Measurements from ENCODE around the gene ATL1.
A peak's percentile ranks its signal among the peaks of the same experiment; 100 is the strongest.
"Not testable (repeated sequence)": the region's sequence is repeated elsewhere in the genome, so short reads cannot be mapped to it uniquely, and the experiment has no call there.

The ATL1 gene

DNA sequence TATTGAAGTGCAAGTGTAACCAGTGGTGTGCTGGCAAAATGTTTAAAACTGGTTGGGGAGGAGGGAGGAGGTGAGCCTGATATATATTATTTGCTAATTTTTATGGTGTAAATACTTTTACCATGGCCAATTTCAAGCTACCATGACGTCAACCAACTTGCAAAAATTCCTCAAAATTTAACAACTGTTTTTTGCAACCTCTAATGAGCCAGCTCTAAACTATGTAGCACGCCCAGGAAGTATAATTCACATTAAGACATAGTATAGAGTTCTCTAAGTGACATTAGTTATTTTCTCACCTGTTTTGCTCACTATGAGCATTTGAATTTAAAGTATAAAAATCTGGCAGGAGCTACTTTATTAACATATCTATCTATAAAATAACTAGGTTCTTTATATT, 41.4 kb downstream of the ATL1 start:
- no peak for DNase-seq (ENCODE audit: low spot score)

DNA sequence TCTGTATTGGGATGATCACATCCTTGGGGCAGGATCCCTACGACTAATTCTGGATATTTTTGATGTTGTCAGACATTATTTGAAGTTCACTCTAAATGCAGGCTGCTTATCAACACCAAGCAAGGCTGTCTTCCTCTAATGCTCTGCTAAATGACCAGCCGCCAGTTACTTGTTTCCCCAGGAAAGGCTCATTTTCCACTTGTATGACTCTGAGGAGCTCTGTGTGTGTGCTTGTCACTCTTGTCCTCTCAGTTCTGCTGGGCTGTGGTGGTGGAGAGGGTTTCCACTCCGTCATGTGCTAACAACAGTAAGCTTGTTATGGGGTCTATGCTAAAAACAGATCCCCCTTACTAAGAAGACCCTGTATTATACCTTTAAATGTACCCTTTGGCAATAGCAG, 42.1 kb downstream of the ATL1 start:
- no peak for DNase-seq (ENCODE audit: low spot score)

DNA sequence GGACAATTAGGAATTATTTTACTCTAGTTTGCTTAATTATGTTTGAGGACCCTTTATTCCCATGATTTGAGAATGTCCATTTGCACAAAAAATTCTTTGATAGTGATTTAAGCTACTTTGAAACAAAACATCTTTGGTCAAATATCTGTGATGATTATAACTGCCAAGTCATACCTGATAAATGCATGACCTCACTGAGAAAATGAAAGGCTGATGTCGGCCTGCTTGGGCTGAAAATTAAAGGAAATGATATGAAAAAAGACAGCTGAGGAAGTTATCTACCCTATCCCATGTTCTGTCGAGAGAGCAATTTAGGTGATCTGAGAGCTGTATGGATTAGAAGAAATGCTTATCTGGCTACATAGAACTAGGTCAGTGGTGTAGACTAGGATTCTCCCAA, 43.6 kb downstream of the ATL1 start:
- no peak for DNase-seq (ENCODE audit: low spot score)

DNA sequence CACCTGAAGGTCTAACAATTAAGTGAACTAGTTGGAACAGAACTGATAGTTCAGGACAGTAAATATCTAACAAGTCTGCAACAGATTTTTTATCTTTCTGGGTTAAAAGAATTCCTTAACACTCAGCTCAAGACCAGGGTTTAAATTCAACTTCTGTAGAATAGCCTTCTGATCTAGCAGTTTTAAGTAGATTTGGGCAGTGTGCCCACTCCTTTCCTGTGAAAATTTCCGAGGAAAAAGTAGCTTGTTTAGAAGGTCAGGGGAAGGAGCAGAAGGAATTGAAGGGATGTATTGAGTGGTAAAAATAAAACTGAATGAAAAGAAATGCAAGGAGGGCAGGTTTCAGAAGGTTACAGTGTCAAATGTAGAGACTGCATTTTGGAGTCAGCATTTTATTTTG, 45.8 kb downstream of the ATL1 start:
- DNase-seq (ENCODE audit: low spot score): no peak

DNA sequence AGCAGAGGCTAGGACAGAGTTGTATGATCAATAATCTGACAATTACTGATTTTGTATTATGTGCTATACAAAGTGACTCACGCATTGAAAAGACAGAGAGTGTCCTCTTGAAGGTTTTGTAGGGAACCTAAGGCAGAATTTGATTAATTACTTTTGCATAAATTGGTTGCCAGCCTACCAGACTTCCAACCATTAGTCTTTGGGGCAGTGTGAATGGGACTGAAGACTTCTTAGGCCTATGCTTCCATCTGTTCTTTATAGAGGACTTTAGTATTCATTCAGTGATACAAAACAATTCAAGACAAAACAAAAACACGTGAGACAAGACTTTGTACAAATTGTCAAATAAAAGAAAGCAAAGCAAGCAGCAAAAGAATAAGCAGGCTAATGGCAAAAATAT, 46.5 kb downstream of the ATL1 start:
- no peak for DNase-seq (ENCODE audit: low spot score)

DNA sequence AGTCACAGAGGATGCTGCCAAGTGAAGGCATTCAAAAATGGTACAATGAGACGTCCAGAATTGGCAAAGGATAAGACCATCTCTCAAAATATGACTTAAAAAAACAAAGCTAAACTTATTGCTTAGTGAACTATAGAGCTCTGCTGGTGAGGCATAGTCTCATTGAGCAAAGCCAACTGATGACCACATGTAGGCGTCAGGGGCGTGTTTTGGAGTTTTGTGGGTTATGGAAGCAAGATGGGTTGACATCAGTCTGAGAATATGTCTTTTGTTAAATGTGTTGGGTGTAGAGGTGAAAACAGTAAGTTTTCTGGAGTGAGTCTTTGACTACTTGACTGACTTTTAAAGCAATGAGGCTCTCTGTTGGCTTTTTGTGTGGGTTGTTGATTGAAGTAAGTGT, 47.2 kb downstream of the ATL1 start:
- no peak for DNase-seq (ENCODE audit: low spot score)

DNA sequence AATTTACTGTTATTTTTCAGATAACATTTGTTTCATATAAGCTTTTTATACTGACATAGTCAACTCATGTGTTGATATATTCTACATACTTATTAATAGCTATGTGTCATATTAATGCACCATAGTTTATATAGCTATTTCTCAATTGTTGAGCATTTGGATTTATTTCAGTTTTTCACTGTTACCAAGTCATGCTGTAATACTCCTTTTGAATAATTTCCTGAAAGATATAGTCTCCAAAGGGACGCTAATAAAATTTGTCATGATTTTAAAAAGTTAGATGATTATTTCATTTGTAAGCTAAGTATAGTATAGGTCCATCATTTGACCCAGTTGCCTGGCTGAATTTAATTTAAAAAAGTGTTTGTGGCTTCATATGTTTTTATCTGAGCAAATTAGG, 47.8 kb downstream of the ATL1 start:
- DNase-seq (ENCODE audit: low spot score): no peak

DNA sequence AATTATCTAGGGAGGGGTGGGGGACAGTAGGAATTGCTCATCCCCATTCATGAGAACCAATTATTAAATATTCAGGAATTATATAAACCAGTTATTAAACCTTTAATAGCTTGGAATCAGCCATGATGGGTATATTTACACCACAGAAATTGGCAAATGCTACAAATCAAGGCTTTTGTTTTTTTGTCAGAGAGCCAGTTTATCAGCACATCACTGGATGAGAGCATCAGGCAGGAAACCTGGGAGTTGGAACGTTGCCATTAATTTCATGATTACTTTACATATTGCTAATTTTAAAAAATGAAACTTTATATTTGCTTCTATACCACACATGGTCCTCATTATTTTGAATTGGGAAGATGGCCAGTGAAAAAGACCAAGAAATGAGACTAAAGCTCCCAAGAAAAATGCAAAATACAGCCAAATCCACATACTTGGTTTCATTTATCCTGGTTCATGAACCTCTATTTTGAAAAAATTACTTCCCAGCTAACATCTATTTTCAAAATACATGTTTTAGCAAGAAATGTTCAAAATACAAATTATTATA, 48.4 kb downstream of the ATL1 start:
- no peak for DNase-seq (ENCODE audit: low spot score)

DNA sequence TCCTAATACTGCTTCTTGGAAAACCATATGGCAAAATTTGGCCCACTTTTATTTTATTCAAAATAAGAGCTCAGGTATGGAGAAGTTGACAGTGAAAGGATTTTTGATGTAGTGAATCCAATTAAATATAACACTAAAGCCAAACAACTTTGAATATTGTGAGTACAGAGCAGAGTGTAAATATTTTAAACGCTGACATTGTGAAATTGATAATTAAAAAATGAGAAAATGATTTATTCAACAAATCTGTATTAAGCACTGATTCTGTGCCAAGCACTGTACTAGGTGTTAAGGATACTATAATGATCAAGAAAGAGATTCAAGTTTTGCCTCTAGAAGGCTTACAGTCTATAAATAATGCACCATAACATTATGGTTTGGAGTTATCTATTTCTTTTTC, 50.5 kb downstream of the ATL1 start:
- no peak for DNase-seq (ENCODE audit: low spot score)

DNA sequence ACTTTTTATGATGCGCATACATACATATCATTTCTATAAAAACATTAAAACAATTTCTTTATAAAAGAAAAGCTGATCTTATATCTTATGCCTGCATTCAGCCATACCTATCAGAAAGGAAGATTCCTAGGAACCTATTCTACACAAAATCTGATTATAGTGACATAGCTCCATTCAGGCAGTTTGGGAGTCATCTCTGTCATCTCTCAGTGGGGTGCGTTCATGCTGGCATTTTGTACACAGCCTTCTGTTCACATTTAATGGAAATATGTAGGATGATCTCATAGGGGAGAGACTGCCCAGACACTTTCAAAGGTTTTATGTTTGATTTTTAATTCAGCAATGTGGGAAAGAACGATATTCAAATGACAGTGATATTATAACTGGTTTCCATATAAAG, 52.9 kb downstream of the ATL1 start:
- no peak for DNase-seq (ENCODE audit: low spot score)

DNA sequence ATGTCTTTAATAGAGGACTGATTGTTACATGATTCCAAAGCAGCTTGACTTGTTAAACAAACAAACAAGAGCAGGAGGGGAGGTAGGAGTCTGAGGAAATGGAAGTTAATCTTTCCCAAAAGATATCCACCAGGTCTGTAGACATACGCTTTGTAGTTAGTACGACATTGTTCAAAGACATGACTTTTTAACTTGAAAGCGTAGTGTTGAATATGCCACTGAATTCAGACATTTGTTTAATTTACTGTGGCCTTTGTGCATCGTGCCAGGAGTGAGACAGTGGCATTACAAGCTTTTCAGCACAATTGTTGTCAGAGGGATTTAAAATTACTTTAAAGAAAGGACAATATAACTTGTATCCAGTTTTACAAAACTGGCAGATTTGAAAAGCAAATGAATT, 55.1 kb downstream of the ATL1 start:
- no peak for DNase-seq (ENCODE audit: low spot score)

DNA sequence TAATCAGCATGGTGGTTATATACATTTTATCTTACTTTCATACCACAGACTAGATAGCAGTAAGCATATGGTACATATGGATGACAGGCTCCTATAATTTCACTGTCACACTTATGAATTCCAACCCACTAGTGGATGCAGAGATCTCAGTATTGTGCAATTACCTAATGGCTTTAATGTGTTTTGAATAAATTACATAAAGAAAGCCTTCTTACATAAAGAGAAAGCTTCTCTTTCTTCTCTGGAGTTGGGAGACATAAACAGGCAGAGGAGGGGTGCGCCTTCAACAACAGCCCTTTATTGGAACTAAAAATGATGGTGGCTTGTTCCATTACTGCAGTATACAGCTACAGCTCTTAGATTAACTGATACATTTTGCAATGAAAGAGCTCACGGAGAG, 55.6 kb downstream of the ATL1 start:
- no peak for DNase-seq (ENCODE audit: low spot score)

DNA sequence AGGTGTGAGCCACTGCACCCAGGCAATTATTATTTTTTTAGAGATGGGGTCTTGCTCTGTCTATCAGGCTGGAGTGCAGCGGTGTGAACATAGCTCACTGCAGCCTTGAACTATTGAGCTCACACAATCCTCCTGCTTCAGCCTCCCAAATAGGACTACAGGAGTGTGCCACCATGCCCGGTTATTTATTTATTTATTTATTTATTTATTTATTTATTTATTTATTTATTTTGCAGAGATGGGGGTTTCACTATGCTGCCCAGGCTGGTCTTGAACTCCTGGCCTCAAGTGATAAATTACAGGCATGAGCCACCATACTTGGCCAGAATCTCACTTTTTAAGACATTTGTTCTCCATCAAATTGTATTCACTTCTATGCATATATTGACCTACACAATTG, 56.3 kb downstream of the ATL1 start:
- no peak for DNase-seq (ENCODE audit: low spot score)

DNA sequence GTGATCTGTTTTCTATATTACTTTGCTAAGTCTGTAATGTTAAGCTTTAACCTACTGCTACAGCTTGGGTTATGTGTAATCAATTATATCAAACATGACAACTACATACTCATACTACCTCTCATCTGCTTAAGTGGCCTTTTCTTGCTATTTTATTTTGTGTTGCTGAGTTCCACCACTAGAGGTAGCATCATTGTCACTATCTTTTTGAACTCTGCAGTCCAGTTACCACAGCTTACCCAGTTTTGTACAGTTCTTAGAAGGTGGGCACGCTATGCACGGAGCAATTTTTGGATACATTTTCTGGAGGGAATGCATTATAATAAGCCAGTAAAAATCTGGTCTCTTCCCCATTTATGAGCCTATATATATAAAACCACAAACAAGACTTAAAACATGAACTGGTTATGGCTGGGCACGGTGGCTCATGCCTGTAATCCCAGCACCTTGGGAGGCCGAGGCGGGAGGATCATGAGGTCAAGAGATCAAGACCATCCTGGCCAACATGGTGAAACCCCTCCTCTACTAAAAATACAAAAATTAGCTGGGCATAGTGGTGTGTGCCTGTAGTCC, 59.7 kb downstream of the ATL1 start:
- DNase-seq (ENCODE audit: low spot score): peak; percentile 17

DNA sequence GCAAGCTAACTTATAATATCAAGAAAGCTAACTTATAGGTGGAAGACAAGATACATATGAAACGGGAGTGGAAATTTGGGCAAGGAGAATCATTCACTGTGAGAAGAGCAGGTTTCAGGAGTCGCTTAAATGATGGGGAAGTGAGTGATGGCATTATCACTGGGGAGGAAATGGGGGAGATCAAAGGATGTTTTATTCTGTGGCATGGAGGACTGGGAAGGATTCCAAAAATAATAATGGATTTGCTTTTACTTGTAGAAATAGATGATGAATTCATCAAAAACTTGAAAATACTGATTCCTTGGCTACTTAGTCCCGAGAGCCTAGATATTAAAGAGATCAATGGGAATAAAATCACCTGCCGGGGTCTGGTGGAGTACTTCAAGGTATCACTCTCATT, 60.4 kb downstream of the ATL1 start:
- DNase-seq (ENCODE audit: low spot score): no peak

DNA sequence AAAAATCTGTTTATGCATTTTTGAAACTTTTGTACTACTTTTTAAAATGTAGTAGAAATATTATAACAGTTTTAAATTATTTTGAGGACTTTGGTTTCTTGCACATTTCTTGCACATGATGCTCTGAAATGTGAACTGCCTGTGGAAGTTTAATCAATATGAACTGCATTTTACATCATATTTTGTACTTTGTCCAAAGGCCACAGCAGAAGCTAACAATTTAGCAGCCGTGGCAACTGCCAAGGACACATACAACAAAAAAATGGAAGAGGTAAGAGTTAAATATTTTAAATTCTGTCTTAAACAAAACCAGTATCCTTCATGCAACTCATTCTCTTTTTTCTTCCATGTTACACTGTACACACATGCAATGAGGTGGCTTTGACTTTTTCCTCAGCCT, 63.0 kb downstream of the ATL1 start:
- no peak for DNase-seq (ENCODE audit: low spot score)

DNA sequence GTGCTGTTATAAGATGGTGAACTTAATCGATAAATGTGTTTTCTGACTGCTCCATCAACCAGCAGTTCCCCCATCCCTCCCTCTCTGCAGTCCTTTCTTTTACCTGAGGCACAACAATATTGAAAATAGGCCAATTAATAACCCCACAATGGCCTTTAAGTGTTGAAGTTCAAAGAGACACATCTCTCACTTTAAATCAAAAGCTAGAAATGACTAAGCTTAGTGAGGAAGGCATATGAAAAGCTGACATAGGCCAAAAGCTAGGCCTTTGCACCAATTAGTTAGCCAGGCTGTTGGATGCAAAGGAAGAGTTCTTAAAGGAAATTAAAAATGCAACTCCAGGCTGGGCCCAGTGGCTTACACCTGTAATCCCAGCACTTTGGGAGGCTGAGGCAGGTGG, 64.5 kb downstream of the ATL1 start:
- DNase-seq (ENCODE audit: low spot score): no peak

DNA sequence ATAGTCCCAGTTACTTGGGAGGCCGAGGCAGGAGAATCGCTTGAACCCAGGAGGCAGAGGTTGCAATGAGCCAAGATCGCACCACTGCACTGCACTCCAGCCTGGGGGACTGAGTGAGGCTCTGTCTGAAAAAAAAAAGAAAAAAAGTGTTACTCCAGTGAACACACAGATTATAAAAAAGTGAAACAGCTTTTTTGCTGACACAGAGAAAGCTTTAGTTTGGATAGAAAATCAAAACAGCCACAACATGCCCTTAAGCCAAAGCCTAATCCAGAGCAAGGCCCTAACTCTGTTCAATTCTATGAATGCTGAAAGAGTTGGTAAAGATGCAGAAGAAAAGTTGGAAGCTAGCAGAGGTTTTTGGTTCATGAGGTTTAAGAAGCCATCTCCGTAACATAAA, 65.0 kb downstream of the ATL1 start:
- DNase-seq (ENCODE audit: low spot score): not testable (repeated sequence)

DNA sequence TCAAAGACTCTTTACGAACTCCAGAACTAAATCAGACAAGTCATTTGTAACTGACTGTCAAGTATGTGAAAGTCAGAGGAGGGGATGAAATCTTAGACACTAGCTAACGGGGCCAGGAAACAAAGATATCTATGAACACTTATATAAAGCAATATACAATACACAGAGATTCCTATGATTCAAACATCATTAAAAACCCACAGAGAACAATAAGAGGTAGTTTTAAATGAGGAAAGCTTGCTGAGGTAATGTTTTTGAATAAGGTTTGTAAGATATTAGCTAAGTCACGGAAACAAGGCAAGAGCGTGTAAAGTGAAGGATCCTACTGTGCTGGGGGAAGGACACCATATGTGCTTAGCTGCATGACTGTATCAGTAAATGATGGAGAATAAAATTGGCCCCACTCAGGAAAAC, 71.5 kb downstream of the ATL1 start:
- no peak for DNase-seq (ENCODE audit: low spot score)

DNA sequence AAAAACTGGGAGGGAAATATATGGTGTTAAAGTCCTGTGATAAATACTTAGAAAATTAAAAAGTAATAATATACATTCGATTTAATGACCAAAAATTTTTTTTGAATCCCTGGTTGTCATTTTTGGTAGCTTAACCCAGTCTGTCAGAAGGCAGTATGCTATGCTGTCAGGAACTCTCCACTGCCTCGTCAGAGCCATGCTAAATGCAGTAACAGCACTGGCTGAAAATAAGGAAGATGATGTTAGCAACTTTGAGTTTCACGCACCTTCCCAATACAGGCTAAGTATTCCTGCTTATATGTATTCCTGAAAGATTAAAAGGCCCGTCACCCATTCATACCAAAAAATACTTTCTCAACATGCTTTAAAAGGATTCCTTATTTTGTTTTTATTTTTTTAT, 74.0 kb downstream of the ATL1 start:
- DNase-seq (ENCODE audit: low spot score): no peak

DNA sequence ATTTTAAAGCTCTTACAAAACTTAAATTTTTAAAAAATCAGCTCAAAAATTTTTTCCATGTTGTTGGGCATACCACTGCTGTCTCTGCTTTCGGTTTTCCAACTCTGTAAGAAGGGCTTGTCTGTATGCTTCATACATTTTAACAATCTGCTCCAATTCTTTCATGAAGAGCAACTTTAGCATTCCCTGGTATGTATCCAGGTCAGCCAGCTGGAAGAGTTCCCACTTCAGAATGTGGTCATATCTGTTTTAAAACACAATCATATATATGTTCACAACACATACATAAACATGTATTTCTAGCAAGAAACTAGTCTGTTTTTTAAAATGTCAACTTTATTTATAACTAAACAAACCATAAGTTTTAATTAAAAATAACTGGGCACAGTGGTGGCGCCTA, 75.2 kb downstream of the ATL1 start:
- no peak for DNase-seq (ENCODE audit: low spot score)

DNA sequence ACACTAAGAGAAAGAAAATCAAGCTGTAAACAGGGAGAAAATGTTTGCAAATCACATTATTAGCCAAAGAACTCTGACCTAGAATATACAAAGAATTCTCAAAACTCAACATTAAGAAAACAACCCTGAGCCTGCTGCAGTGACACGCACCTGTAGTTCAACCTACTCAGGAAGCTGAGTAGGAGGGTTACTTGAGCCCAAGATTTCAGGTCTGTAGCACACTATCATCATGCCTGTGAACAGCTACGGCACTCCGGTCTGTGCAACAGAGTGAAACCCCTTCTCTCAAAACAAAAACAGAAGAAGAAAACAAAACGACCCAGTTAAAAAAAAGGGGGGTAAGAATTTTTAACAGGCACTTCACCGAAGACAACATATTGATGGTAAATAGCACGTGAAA, 87.3 kb downstream of the ATL1 start:
- DNase-seq (ENCODE audit: low spot score): no peak

DNA sequence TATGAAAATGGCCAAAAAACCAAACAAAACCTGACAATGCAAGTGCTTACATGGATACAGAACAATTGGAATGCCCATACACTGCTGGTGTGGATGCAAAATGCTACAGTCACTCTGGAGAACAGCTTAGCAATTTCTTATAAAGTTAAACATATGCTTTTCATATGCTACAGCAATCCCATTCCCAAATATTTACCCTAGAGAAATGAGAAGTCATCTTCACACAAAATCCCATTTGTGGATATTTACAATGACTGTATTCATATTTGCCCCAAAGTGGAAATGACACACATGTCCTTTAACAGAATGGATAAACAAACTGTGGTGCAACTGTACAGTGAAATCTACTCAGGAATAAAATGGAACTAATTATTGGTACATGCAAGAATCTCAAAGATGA, 87.8 kb downstream of the ATL1 start:
- no peak for DNase-seq (ENCODE audit: low spot score)

DNA sequence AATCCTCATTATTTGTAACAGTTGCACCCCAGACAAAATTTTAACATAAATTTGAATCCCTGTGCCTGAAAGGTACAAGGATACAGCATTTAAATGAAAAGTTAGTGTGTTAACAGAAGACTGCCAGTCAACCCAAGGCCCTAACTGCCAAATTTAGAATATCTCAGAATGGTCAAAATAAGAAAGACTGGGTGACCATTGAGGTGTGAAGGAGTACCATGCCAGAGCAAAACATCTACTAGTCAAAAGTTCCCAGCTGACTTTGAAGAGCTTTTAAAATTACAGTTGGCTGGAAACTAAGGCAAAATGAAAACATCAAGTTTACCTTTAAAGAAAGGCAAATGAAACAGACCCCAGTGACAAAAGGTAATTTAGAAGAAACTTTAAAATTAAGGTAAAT, 89.7 kb downstream of the ATL1 start:
- no peak for DNase-seq (ENCODE audit: low spot score)
